ENCODE measurements around the gene ARL14. TPM values are rescaled to one million over a fixed set of nuclear protein-coding genes. Genes with fewer than 3 reads are reported as not detected.

The ARL14 gene
- total and polyA plus RNA-seq, 8 donors, result 0.75 to 5.8 (median 2.4) TPM

DNA sequence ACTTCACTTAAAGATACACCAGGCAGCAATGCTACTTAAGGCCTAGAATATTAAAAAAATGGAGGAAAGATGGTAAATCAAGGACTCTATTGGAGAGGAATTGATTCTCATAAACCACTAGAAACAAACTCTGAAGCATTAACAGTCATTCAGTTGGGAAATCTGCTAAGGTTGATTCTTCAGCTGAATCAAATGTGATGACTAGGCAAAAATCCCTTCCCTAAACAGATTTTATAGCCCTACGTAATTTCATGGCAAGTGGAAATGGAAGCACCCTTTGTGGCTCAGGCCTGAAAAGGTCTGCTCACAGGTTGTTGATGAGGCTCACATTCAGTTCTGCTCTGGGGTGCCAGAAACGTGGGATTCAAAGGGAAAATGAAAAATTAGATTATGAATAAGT is 38.8 kb upstream of the ARL14 start:
- DNase-seq (no peak), ATAC-seq (no peak), FAIRE-seq (no peak)
- 58 to 63% methylated on average over 2 of the region's 2 CpGs for WGBS, 2 donors
- H3K4me3 ChIP-seq, result no peak overlapping the region
- TF ChIP-seq, protein P1, sequence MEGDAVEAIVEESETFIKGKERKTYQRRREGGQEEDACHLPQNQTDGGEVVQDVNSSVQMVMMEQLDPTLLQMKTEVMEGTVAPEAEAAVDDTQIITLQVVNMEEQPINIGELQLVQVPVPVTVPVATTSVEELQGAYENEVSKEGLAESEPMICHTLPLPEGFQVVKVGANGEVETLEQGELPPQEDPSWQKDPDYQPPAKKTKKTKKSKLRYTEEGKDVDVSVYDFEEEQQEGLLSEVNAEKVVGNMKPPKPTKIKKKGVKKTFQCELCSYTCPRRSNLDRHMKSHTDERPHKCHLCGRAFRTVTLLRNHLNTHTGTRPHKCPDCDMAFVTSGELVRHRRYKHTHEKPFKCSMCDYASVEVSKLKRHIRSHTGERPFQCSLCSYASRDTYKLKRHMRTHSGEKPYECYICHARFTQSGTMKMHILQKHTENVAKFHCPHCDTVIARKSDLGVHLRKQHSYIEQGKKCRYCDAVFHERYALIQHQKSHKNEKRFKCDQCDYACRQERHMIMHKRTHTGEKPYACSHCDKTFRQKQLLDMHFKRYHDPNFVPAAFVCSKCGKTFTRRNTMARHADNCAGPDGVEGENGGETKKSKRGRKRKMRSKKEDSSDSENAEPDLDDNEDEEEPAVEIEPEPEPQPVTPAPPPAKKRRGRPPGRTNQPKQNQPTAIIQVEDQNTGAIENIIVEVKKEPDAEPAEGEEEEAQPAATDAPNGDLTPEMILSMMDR (IDR thresholded peaks at IDR 0.05), result no peak
- no peaks in the 10 kb centered on the region for H3K36me3 ChIP-seq
- intact Hi-C loops (cut with DNase I), result no loop called here
- no peaks in the 10 kb centered on the region for H3K4me1 ChIP-seq
- no peaks in the 10 kb centered on the region for H3K9me3 ChIP-seq
- H3K27ac ChIP-seq, result no peak overlapping the region
- no peaks in the 10 kb centered on the region for H3K27me3 ChIP-seq

DNA sequence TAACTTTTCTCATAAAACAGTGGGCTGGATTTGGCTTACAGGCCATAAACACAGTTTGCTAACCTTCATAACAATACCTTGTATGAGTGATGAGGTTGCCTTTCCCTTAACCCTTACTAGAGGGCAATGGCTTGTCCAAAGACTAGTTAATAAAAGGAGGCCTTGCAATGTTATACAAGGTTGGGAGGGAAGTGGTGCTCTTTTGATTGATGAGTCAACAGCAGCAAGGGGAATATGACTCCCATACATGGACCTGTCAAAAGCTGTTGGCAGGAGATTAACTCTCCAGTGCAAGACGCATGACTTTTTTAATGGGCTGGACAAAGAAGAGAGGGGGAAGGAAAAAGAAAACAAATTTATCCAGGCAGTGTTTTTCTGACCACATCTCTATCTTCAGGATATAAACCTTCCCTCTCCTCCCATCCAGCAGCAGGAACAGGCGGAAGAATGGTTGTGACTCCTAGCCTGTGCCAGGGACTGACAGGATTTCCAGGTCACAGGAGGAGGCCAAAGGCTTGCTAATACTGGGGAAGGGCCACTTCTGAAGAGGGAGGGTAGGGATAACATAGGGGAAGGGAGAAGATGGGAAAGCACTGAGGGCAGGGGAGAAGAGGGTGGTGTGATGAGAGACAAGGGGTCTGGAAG is 35.2 kb upstream of the ARL14 start:
- H3K9me3 ChIP-seq, result no peaks in the 10 kb centered on the region
- H3K4me3 ChIP-seq, result no peak overlapping the region
- no peak for FAIRE-seq
- no peaks in the 10 kb centered on the region for H3K4me1 ChIP-seq
- no peaks in the 10 kb centered on the region for H3K36me3 ChIP-seq
- intact Hi-C loops (cut with DNase I), result no loop called here
- TF ChIP-seq, protein P1 (IDR thresholded peaks at IDR 0.05), result no peak
- no peak overlapping the region for H3K27ac ChIP-seq
- no peak for ATAC-seq
- WGBS, 2 donors, result 63 to 70% methylated on average over 2 of the region's 2 CpGs
- no peaks in the 10 kb centered on the region for H3K27me3 ChIP-seq
- no peak for DNase-seq

DNA sequence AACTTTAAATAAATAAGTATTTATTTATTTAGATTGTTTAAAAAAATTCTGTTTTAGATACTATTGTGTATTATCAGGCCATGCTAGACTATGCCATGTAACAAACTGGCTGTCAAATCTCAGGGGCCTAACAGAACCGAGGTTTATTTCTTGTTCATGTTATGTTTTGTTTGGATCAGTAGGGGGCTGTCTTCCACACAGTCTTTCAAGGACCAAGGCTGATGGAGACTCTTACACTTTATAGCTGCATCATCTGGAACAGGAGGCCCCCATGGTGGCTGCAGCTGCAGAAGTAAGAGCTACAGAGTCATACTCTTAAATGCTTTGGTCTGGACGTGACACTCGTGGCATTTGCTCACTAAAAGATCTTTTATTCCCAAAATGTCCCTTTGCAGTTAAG is 33.0 kb upstream of the ARL14 start:
- TF ChIP-seq, protein P1 (IDR thresholded peaks at IDR 0.05), result no peak
- no peak for ATAC-seq
- no peak for DNase-seq
- no peaks in the 10 kb centered on the region for H3K4me1 ChIP-seq
- H3K27me3 ChIP-seq, result no peaks in the 10 kb centered on the region
- H3K4me3 ChIP-seq, result no peak overlapping the region
- no peak for FAIRE-seq
- H3K27ac ChIP-seq, result no peak overlapping the region
- intact Hi-C loops (cut with DNase I), result no loop called here
- H3K36me3 ChIP-seq, result no peaks in the 10 kb centered on the region
- 78 to 90% methylated on average over 3 of the region's 3 CpGs for WGBS, 2 donors
- H3K9me3 ChIP-seq, result no peaks in the 10 kb centered on the region

DNA sequence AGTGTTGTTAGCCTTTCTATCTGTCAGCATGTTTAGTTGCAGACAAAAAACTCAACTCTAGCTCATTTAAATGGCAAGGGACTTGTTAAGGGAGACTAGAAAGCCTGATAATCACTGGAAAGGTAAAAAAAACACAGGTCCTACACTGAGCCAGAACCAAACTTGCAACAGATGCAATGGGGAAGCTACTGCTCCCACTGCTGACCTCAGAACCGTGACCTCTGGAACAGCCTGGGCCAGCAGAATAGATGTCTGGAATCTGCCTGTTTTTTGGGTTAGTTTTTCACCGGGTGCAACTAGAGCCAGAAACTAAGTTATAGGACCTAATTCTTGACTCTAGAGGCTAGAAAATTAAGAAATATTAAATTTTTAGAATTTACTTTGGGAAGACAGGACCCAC is 32.5 kb upstream of the ARL14 start:
- Histone ChIP-seq H3K36me3 (no peaks in the 10 kb centered on the region), H3K27ac (no peak overlapping the region), H3K4me1 (no peaks in the 10 kb centered on the region), H3K4me3 (no peak overlapping the region), H3K27me3 (no peaks in the 10 kb centered on the region), H3K9me3 (no peaks in the 10 kb centered on the region)
- ATAC-seq, result no peak
- intact Hi-C loops (cut with DNase I), result no loop called here
- 88 to 90% methylated on average over 2 of the region's 2 CpGs for WGBS, 2 donors
- TF ChIP-seq, protein P1 (IDR thresholded peaks at IDR 0.05), result no peak
- no peak for FAIRE-seq
- no peak for DNase-seq

DNA sequence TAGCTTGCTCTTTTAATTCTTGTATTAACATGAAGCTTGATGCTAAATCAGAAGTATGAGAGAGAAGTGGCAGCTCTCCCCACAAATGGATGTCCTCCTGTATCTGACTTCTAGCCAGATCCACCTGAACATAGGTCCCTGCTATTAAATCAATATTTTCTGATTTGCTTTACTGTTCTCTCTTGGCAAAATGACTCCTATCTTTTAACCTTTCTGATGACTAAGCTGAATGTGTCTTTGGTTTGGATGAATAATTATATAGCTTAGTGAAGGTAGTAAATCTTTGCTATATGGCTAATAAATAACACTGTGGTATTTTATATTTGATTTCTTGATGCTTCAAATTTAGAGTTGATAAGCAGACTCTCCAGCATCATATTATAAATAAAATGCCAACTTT is 28.3 kb upstream of the ARL14 start:
- intact Hi-C loops (cut with DNase I), result no loop called here
- no peak overlapping the region for H3K27ac ChIP-seq
- ATAC-seq (no peak), DNase-seq (no peak), FAIRE-seq (no peak)
- H3K36me3 ChIP-seq, result no peaks in the 10 kb centered on the region
- H3K9me3 ChIP-seq, result no peaks in the 10 kb centered on the region
- H3K27me3 ChIP-seq, result no peaks in the 10 kb centered on the region
- no peaks in the 10 kb centered on the region for H3K4me1 ChIP-seq
- H3K4me3 ChIP-seq, result no peak overlapping the region
- TF ChIP-seq, protein P1 (IDR thresholded peaks at IDR 0.05), result no peak
